Measurements from ENCODE around the gene IDH3G. TPM values are rescaled to one million over a fixed set of nuclear protein-coding genes. Genes with fewer than 3 reads are reported as not detected.
A peak's percentile ranks its signal among the peaks of the same experiment; 100 is the strongest.

IDH3G gene
- total RNA-seq, 2 experiments from 2014 or later = 51.8 to 52.5 TPM

GRCh38 chrX:153782871-153783270 lies 11.3 kb downstream of the IDH3G start:
- H3K9me2 ChIP-seq (ENCODE audit: insufficient read depth, low read length) = no peaks in the 10 kb centered on the region
- no peaks in the 10 kb centered on the region for H3K79me2 ChIP-seq (ENCODE audit: insufficient read depth, low read depth, low read length)
- H3K27ac ChIP-seq (ENCODE audit: low read depth, low read length, poor library complexity, severe bottlenecking) = no peak overlapping the region
- no peak overlapping the region for H3K4me2 ChIP-seq (ENCODE audit: low read length)
- H3K36me3 ChIP-seq (ENCODE audit: insufficient read depth, low read length) = no peaks in the 10 kb centered on the region; the same call in 1 of the 2 replicates
- POLR2A ChIA-PET = no interaction called here
- CTCF ChIA-PET (ENCODE audit: unreplicated experiment) = no interaction called here
- no peak overlapping the region for H3K4me3 ChIP-seq (ENCODE audit: low read depth, low read length, poor library complexity, severe bottlenecking)
- no peak overlapping the region for H2AFZ ChIP-seq (ENCODE audit: low read length)
- H3K4me1 ChIP-seq (ENCODE audit: insufficient read depth, low read length, poor library complexity, severe bottlenecking) = peaks cover 3% of the 10 kb centered on the region
- no peaks in the 10 kb centered on the region for H3K9me3 ChIP-seq (ENCODE audit: low read length)
- H4K20me1 ChIP-seq (ENCODE audit: insufficient read depth, low read length) = no peaks in the 10 kb centered on the region
- DNase-seq (ENCODE audit: low spot score) = no peak
- no TSS peak for BruUV-seq (replicated peaks)
- intact Hi-C loops (cut with micrococcal nuclease; ENCODE audit: unreplicated experiment) = no loop called here
- TF ChIP-seq CTCF (conservative IDR thresholded peaks at IDR 0.05; ENCODE audit: low read length) = no peak
- TF ChIP-seq EZH2phosphoT487 (IDR thresholded peaks at IDR 0.05; ENCODE audit: borderline replicate concordance, low read depth, low read length) = no peak

GRCh38 chrX:153782313-153782712 lies 11.9 kb downstream of the IDH3G start:
- Histone ChIP-seq H3K79me2 (ENCODE audit: insufficient read depth, low read depth, low read length) (no peaks in the 10 kb centered on the region), H4K20me1 (ENCODE audit: insufficient read depth, low read length) (no peaks in the 10 kb centered on the region), H3K9me3 (ENCODE audit: low read length) (no peaks in the 10 kb centered on the region), H3K9me2 (ENCODE audit: insufficient read depth, low read length) (no peaks in the 10 kb centered on the region), H3K4me1 (ENCODE audit: insufficient read depth, low read length, poor library complexity, severe bottlenecking) (peaks cover 3% of the 10 kb centered on the region), H3K4me3 (ENCODE audit: low read depth, low read length, poor library complexity, severe bottlenecking) (no peak overlapping the region), H3K27ac (ENCODE audit: low read depth, low read length, poor library complexity, severe bottlenecking) (no peak overlapping the region), H3K36me3 (ENCODE audit: insufficient read depth, low read length) (no peaks in the 10 kb centered on the region; the same call in 1 of the 2 replicates), H3K4me2 (ENCODE audit: low read length) (no peak overlapping the region), H2AFZ (ENCODE audit: low read length) (no peak overlapping the region)
- BruUV-seq (replicated peaks) = no TSS peak
- no peak for DNase-seq (ENCODE audit: low spot score)
- ChIA-PET POLR2A (no interaction called here), CTCF (ENCODE audit: unreplicated experiment) (no interaction called here)
- TF ChIP-seq CTCF (conservative IDR thresholded peaks at IDR 0.05; ENCODE audit: low read length) (0 out of 2 replicates have a peak, but pooled peaks have one; percentile 18), EZH2phosphoT487 (IDR thresholded peaks at IDR 0.05; ENCODE audit: borderline replicate concordance, low read depth, low read length) (no peak)
- intact Hi-C loops (cut with micrococcal nuclease; ENCODE audit: unreplicated experiment) = no loop called here

- POLR2A ChIA-PET = interaction anchor here (0.8 kb wide), 1 partner anchor 113 kb away, joined by 3 read pairs; no protein-coding TSS in a partner anchor
- no peak overlapping the region for H3K4me2 ChIP-seq (ENCODE audit: low read length)
Observed at GRCh38 chrX:153781428-153782047, 12.6 kb downstream of the IDH3G start.

More at GRCh38 chrX:153781428-153782047, 12.6 kb downstream of the IDH3G start:
- no peaks in the 10 kb centered on the region for H3K9me2 ChIP-seq (ENCODE audit: insufficient read depth, low read length)
- no peak overlapping the region for H2AFZ ChIP-seq (ENCODE audit: low read length)
- no peaks in the 10 kb centered on the region for H3K79me2 ChIP-seq (ENCODE audit: insufficient read depth, low read depth, low read length)
- no peak for TF ChIP-seq CTCF (conservative IDR thresholded peaks at IDR 0.05; ENCODE audit: low read length)
- H3K4me1 ChIP-seq (ENCODE audit: insufficient read depth, low read length, poor library complexity, severe bottlenecking) = peaks cover 3% of the 10 kb centered on the region
- no peak overlapping the region for H3K27ac ChIP-seq (ENCODE audit: low read depth, low read length, poor library complexity, severe bottlenecking)
- no peaks in the 10 kb centered on the region for H3K9me3 ChIP-seq (ENCODE audit: low read length)
- no peaks in the 10 kb centered on the region; the same call in 1 of the 2 replicates for H3K36me3 ChIP-seq (ENCODE audit: insufficient read depth, low read length)
- BruUV-seq (replicated peaks) = no TSS peak
- CTCF ChIA-PET (ENCODE audit: unreplicated experiment) = no interaction called here
- no peak for DNase-seq (ENCODE audit: low spot score)
- no peaks in the 10 kb centered on the region for H4K20me1 ChIP-seq (ENCODE audit: insufficient read depth, low read length)
- H3K4me3 ChIP-seq (ENCODE audit: low read depth, low read length, poor library complexity, severe bottlenecking) = no peak overlapping the region
- intact Hi-C loops (cut with micrococcal nuclease; ENCODE audit: unreplicated experiment) = no loop called here
